ENCODE data around the gene COL18A1. TPM values are rescaled to one million over a fixed set of nuclear protein-coding genes. Genes with fewer than 3 reads are reported as not detected.

Gene COL18A1
- total RNA-seq, 2 donors from 2014 or later: 117 to 134 TPM

- Histone ChIP-seq H3K36me3 (no peaks in the 10 kb centered on the region), H3K27ac (peak overlapping the region; percentile 49 to 73), H3K27me3 (no peaks in the 10 kb centered on the region), H3K4me1 (peaks cover 0 to 56% of the 10 kb centered on the region in 2 donors), H3K4me3 (no peak overlapping the region), H3K9me3 (no peaks in the 10 kb centered on the region)
- TF ChIP-seq, protein P1, sequence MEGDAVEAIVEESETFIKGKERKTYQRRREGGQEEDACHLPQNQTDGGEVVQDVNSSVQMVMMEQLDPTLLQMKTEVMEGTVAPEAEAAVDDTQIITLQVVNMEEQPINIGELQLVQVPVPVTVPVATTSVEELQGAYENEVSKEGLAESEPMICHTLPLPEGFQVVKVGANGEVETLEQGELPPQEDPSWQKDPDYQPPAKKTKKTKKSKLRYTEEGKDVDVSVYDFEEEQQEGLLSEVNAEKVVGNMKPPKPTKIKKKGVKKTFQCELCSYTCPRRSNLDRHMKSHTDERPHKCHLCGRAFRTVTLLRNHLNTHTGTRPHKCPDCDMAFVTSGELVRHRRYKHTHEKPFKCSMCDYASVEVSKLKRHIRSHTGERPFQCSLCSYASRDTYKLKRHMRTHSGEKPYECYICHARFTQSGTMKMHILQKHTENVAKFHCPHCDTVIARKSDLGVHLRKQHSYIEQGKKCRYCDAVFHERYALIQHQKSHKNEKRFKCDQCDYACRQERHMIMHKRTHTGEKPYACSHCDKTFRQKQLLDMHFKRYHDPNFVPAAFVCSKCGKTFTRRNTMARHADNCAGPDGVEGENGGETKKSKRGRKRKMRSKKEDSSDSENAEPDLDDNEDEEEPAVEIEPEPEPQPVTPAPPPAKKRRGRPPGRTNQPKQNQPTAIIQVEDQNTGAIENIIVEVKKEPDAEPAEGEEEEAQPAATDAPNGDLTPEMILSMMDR (IDR thresholded peaks at IDR 0.05): no peak
- peak; percentile 84 for DNase-seq (ENCODE audit: low spot score)
Observed at GRCh38 chr21:45427331-45428271, 22.6 kb downstream of the COL18A1 start.

DNA sequence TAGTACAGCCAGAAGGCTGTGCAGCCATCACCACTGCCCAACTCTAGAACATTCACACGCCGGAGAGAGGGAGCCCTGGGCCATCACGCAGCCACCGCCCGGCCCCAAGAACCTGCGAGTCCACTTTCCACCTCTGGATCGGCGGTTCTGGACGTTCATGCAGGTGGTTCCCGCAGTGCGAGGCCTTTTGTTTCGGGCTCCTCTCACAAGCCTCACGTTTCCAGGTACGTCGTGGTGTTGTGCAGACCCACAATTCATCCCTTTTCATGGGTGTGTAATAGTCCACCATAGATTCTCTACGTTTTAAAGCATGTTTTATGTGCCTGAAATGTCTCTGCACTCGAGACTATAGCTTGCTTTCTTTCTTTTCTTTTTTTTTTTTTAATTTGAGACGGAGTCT is 23.6 kb downstream of the COL18A1 start:
- Histone ChIP-seq H3K9me3 (no peaks in the 10 kb centered on the region), H3K4me1 (peaks cover 0 to 64% of the 10 kb centered on the region in 2 donors), H3K27ac (peak overlapping the region in 1 of 2 donors; percentile 73), H3K27me3 (no peaks in the 10 kb centered on the region), H3K36me3 (no peaks in the 10 kb centered on the region), H3K4me3 (no peak overlapping the region)
- no peak for DNase-seq (ENCODE audit: low spot score)
- TF ChIP-seq, protein P1 (IDR thresholded peaks at IDR 0.05): no peak

- Histone ChIP-seq H3K27me3 (no peaks in the 10 kb centered on the region), H3K36me3 (no peaks in the 10 kb centered on the region), H3K27ac (no peak overlapping the region), H3K9me3 (no peaks in the 10 kb centered on the region), H3K4me3 (no peak overlapping the region), H3K4me1 (peaks cover 0 to 64% of the 10 kb centered on the region in 2 donors)
- TF ChIP-seq, protein P1 (IDR thresholded peaks at IDR 0.05): no peak
- DNase-seq (ENCODE audit: low spot score): no peak
Observed at GRCh38 chr21:45429221-45430175, 24.5 kb downstream of the COL18A1 start.

DNA sequence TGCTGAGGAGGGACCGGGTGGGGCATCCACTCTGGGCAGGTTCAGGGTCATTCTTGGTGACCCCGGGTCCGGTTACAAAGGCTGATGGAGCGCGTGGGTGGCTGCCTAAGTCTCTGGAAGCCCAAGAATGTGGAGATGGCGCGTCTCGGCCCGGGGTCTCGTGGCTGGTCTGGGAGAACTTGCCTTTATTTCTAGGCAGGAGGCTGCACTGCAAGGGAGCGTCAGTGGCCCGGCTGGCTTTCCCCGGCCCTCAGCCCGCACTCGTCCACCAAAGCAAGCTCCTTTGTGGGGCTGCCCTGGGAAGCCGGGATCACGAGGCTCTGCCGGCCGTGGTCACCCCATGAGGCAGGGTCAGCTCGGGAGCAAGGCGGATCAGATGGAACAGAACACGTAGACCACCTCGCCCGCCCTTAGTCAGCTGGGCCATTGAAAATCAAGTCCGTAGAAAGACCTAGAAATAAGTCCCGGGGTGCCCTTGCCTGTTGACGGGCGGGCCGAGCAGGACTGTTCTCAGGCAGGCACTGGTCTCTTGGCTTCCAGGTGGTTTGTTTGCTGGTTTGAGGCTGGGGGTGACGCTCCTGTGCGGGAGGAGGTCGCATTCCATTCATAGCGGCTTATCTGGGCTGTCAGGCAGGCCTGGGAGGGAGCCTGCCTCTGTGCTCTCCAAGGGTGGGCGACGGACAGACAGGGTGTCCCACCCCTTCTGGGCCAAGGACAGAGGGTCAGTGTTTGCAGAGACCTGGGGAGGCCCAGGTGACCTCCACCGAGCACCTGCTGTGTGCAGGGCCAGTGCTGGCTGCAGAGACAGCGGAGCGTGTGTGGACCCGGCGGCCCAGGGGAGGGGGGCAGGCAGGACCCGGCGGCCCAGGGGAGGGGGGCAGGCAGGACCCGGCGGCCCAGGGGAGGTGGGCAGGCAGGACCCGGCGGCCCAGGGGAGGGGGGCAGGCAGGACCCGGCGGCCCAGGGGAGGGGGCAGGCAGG is 25.8 kb downstream of the COL18A1 start:
- H3K9me3 ChIP-seq: no peaks in the 10 kb centered on the region
- peak overlapping the region; percentile 1 to 64 for H3K27ac ChIP-seq
- H3K4me1 ChIP-seq: peaks cover 0 to 71% of the 10 kb centered on the region in 2 donors
- TF ChIP-seq, protein P1 (IDR thresholded peaks at IDR 0.05): no peak
- no peak for DNase-seq (ENCODE audit: low spot score)
- no peaks in the 10 kb centered on the region for H3K36me3 ChIP-seq
- no peak overlapping the region for H3K4me3 ChIP-seq
- H3K27me3 ChIP-seq: no peaks in the 10 kb centered on the region

All from right atrium auricular region (tissue), 2 donors.